Hematopoietic multipotent progenitor cell treated with erythropoietin and hydrocortisone succinate and interleukin-3 and kit ligand, for 15 days (in vitro differentiated cells): ENCODE data around the gene EVI2A.
"Not testable (repeated sequence)": the region's sequence is repeated elsewhere in the genome, so short reads cannot be mapped to it uniquely, and the experiment has no call there.

Experiments used
- DNase-seq: peaks from one replicate; pipeline ENCODE4 v3.0.0-alpha.2; 2015; ENCODE audit warnings: low spot score

EVI2A gene, protein sequence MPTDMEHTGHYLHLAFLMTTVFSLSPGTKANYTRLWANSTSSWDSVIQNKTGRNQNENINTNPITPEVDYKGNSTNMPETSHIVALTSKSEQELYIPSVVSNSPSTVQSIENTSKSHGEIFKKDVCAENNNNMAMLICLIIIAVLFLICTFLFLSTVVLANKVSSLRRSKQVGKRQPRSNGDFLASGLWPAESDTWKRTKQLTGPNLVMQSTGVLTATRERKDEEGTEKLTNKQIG

DNA sequence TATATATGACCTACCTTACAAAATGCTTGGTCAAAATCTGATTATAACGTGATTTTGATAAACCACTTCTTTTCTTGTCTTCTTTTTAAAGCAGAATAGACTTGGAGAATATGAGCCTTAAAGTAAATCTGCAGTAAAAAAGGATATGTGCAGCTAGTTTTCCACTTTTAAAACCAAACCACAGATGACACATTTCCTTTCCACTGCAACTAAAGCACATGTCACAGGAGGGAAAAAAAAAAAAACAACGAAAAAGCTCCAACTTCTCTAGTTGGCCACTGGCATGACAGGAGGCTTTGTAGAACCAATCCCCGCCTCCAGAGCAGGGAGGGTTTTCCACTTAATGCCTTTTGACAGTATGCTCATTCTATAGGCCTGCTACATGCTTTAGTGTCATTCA is at the start of gene EVI2A:
Gene EVI2A (minus strand): TSS at position 142 of the 400 bp plus-strand sequence. CDS start 2,609 bp downstream, outside the sequence.
- DNase-seq: no peak

GRCh38 chr17:31369266-31369665 is 47.8 kb upstream of the EVI2A start:
- no peak for DNase-seq

DNA sequence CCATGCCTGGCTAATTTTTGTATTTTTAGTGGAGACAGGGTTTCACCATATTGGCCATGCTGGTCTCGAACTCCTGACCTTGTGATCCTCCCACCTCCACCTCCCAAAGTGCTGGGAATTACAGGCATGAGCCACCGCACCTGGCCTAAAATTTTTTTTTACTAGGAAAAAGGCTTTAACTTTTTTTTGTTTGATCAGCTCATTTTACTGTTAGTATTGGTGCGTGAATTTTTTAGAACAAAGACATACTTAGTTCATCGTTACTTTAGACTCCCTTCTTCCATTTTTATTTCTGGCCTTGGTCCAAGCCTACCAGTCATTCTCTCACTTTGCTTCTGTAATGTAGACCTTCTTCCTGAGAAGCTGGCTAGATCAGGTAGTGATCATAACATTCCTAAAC is 44.7 kb upstream of the EVI2A start:
- no peak for DNase-seq

DNA sequence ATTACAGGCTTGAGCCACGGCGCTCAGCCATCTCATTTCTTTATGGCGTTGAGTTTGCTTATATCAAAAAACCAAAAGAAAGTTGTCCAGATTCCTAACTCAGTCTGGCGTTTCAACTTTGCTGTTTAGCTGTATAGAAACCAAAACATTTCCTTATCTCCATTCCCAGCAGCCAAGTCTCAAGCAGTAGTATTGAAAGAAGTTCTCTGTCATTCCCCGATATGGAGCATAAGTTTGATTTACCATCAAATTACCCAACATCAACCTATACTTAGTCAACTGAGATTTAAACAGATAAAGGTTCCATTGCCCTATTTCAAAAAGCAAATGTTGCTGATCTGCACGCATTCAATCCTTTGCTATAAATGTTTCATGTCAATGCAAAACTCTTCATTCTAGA is 42.6 kb upstream of the EVI2A start:
- DNase-seq: no peak

- DNase-seq: no peak
Measured at GRCh38 chr17:31357839-31358394, 36.5 kb upstream of the EVI2A start.

GRCh38 chr17:31357091-31357490 is 35.7 kb upstream of the EVI2A start:
- no peak for DNase-seq

DNA sequence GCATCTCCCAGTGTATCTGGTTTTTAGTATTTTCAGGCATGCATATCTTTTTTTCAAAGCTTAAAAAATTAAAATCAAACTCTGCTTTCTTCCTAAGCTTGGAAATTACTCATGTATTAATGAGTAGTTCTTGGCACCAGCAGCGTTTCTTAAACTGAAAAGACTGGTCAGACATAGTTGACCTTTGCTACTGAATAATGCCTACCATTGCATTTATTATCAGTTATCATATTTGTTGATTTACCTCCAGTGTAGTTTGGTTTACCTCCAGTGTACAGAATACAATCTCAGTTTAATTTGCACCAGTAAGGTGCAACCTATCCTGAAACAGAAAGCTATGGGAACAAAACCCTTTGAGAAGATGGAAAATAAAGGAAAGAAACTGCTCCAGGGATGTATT is 34.5 kb upstream of the EVI2A start:
- no peak for DNase-seq

- DNase-seq: no peak
Measured at GRCh38 chr17:31349454-31349853, 28.0 kb upstream of the EVI2A start.

- DNase-seq: not testable (repeated sequence)
Measured at GRCh38 chr17:31345191-31345747, 23.8 kb upstream of the EVI2A start.

DNA sequence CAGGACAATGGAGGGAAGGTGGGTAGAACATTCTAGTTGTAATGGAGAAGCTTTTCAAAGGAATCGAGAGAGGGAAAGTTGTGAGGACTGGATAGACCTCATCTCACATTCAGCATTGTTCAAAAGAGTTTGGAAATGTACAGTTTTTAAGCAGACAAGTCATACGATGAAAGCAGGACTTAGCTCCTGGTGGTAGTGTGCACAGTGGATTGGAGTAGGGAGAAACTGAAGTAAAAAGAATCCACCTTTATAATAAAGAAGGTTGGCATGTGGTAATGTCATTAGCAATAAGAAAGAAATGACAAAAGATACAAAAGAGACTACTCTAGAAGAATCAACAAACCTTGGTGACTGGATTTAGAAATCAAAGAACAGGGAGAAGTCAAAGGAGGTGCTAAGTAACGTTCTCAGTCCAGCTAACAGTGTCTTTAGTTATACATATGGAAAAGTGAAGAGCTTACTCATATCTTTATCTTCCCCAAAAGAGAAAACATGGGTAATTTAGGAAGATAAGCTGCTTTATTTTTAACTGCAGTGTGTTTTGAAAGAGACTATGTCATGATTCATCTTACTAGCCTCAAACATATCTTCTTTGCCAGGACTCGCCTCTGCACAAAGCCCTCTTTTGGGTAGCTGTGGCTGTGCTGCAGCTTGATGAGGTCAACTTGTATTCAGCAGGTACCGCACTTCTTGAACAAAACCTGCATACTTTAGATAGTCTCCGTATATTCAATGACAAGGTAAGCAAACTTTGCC is 18.7 kb upstream of the EVI2A start:
- no peak for DNase-seq

- no peak for DNase-seq
Measured at GRCh38 chr17:31329221-31329620, 7.8 kb upstream of the EVI2A start.

GRCh38 chr17:31328160-31328535 is 6.7 kb upstream of the EVI2A start:
- no peak for DNase-seq

- DNase-seq: no peak
Measured at GRCh38 chr17:31327534-31328159, 6.2 kb upstream of the EVI2A start.

DNA sequence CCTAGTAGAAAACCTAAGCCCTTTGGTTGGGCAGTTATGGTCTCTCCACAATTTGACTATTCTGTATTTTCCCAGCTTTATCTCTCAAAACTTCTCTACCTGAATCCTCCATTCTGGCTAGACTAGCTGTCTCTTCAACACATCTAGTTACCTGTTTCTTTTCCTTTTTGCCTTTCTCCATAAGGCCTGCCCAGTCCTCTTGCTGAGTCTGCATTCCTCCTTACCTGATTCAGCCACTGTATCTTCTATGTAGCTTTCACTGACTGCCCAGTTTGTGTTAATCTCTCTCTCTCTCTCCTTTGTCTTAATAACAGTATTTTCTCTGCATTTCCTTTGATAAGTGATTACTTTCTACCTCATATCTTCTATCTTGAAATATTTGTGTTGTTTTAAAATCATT is 2.1 kb upstream of the EVI2A start:
- DNase-seq: no peak

GRCh38 chr17:31321966-31322365 is 544 bp upstream of the EVI2A start:
- DNase-seq: no peak

DNA sequence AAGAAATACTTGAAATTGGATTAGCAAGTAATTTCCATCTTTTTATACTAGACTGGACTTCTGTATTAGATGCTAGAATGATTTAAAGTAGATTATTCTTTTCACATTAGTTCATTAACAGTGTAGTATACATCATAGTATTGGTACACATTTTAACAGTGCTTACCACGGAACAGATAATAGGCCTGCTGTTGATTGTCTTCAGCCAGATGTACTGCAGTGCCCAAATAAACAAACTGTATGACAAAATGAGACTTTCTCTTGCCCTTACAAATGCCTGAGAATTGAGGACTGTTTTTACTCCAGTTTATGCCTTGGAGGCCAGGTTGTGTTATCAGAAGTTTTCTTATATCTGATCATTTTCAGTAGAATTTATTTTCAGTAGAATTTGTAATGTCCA is 631 bp downstream of the EVI2A start:
- DNase-seq: no peak

- DNase-seq: no peak
Measured at GRCh38 chr17:31320241-31320640, 1.2 kb downstream of the EVI2A start.

- no peak for DNase-seq
Measured at GRCh38 chr17:31318851-31319661, 2.4 kb downstream of the EVI2A start.

DNA sequence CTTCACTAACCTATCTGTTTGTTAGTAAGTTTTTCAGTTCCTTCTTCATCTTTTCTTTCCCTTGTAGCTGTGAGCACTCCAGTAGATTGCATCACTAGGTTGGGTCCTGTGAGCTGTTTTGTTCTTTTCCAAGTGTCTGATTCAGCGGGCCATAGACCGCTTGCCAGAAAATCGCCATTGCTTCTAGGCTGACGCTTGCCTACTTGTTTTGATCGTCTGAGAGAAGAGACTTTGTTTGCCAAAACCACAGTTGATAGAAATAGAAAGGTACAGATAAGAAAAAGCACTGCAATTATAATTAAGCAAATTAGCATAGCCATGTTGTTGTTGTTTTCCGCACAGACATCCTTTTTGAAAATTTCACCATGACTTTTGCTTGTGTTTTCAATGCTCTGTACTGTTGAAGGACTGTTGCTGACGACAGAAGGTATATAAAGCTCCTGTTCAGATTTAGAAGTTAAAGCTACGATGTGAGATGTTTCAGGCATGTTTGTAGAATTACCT is 3.1 kb downstream of the EVI2A start:
- DNase-seq: no peak

DNA sequence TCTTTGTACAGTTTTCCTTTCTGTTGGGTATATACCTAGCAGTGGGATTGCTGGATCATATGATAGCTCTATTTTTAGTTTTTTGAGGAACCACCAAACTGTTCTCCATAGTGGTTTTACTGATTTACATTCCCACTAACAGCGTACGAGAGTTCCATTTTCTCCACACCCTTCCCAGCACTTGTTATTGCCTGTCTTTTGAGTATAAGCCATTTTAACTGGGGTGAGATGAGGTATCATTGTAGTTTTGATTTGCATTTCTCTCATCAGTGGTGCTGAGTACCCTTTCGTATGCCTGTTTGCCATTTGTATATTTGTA is 6.7 kb downstream of the EVI2A start:
- DNase-seq: no peak

GRCh38 chr17:31313982-31314781 is 7.2 kb downstream of the EVI2A start, which contains the start of gene EVI2B:
EVI2B (minus strand) TSS chr17:31314054; CDS start chr17:31305609, 8,445 bp downstream.
- no peak for DNase-seq
